ENCODE results near the gene KLF3. TPM values are rescaled to one million over a fixed set of nuclear protein-coding genes. Genes with fewer than 3 reads are reported as not detected.

KLF3 gene
- total RNA-seq, 1 donor from 2014 or later: 48.2 TPM

DNA sequence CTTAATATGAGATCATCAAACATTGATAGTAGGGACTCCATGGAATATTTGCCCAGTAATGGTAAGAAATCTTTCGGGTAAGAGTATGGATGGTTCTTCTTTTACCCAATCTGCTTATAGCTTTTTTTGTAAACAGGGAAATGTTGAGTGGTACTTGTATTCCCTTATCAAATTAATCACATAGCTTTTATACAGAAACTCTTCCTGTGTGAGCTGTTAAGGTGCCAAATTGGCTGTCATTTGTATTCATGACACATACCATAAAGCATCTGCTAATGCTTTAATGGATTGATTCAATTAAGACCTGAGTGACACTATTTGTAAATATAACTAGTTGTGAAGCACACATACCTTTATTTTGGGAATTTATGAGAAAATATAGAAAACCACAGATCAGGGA lies 34.2 kb downstream of the KLF3 start:
- no peak for DNase-seq

DNA sequence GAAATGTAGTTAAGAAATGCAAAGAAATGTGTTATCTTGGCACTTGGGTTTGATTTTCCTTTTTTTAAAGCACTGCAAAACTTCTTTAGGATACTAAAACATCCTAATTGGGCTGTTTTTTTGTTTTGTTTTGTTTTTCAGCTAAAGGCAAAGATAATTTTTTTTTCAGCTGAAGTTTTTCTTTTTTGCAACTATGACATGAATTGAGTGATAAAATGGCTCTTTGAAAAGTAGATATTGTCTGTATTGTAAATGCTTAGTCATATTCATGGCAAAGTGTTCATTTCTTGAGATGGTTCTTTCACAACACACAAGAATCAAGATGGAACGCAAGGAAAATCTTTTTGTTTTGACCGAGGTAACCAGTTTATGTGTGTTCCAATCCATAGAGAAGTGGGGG lies 35.1 kb downstream of the KLF3 start:
- DNase-seq: no peak

DNA sequence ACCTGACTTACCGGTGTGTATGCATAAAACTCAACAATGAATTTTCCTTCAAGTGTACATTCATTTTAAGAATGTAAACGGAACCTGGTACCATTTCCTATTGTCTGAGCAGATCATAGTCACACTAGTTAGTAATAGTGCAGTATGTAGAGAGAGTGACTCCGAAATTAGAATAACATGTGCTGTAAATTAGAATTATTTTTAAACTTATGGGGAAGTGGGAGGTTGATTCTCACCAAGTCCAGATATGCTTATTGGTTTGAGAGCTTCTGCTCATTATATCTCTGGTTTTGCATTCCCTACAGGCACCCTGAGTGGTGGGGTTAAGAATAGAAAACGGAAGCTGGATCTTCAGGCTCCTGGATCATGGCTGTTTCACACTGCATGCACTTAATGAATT lies 39.6 kb downstream of the KLF3 start:
- no peak for DNase-seq

DNA sequence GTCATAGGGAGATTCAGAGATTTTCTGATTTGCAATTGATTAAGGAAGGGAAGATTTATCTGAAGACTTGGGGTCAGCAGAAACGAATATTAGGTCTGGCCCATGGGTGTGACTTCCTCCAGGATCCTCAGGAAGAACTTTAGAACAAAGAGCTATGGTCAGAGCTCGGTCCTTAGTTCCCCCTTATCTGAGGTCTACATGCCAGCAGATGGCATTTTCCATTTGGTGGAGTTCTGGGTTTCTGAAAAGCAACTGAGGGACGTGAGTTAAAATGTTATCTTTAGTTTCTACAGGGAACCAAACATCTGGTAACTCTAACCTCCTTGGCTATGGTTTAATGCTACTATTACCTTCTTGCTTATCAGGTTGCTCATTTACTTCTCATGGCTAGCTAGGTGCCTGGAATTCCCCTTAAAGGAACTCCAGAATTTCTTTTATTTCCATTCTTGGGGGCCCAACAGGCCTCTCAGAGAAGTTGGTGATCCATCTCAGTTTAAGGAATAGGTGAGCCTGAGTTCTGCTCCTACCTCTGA lies 40.7 kb downstream of the KLF3 start:
- no peak for DNase-seq

DNA sequence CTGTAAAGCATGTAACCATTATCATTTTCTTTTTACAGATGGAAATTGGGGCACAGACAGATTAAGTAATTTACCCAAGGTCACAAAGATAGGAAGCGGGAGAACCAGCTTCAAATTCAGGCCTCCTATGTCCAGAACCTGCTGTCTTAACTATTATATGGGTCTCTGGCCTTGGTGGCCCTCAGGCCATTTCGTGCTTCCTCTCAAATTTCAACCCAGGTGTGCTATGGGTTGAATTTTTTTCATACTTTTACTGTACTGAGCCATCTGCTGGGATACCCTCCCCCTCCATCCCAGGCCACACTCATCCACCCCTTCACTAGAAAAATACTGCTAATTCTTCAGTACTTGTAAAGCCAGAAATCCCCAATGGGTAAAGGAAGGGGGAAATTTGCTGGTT lies 42.3 kb downstream of the KLF3 start:
- DNase-seq: no peak

DNA sequence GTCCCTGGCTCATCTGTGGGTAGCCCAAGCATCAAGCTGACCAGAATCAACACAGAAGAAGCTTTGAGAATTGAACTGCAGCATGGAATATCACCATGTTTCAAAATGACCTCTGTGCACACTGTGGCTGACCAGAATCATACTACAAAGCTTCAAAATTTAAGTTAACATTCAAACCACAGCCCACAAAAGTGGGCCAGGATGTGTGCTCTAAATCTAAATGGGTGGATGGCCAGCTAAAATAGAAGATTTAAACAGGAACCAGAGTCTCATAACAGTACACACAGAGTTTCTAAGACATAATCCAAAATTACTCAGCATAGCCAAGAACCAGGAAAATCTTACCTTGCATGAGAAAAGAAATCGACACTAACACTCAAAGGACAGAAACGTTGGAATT lies 46.1 kb downstream of the KLF3 start:
- DNase-seq: no peak

DNA sequence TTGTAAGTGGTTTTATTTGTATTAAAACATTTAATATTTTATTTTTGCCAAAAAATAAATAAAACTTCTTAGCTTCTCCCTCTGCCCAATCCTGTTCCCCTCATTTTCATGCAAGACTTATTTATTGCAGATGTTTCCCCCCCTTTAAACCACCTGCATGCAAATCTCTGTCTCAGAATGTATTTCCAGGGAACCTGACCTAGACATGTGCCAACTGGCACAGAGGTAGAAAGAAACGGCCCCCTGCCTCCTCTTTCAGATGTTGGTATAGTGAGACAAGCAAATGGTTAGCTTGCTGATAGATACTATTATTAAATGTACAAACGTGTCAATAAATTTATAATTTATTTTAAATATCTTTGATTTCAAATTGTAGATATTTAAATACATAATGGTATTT lies 47.1 kb downstream of the KLF3 start:
- no peak for DNase-seq

DNA sequence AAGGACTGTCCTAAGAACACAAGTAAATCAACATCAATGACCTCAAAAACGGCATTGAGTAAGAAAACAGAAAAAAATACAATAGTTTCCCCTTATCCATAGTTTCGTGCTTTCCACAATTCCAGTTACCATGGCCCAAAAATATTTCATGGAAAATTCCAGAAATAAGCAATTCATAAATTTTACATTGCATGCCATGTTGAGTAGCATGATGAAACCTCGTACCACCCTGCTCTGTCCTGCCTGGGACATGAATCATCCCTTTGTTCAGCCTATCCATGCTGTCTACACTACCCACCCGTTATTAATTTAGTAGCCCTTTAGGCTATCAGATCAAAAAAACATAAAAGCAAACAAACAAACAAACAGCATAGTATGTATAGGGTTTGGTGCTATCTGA lies 51.1 kb downstream of the KLF3 start:
- DNase-seq: no peak

DNA sequence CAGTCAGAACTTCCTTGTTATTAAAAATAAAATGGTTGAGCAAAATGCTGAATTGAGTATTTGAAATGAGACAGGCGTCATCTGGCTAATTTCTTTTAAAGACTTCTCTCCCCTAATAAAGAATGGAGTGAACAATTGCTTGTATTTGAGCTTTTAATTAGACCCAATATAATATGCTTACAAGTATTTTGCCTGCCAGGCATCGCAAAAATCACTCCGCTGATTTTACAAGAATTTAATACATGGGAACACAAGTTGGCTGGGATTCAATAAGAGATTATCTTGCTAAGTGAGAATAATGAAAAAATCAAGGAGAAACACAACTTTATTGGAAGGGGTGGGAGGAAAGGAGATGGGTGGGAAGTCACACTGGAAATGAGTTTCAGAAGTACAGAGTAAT lies 52.3 kb downstream of the KLF3 start:
- DNase-seq: no peak

DNA sequence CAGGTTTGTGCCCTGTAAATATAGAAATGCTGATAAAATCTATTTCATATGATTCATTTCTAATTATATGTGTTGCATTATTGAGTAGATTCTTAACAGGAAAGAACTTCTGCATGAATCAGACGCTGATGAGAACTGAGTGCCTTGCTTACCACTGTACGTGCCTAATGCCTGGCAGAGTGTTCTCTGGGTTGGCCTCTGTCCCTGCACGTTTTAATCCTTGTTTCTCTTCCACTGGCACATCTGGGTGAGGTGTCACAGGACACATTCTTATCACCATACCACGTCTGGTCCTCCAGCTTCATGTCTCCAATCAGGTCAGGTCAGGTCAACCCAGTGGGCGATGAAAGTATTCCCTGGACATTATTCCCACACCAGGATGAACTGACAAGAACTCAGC lies 53.6 kb downstream of the KLF3 start:
- DNase-seq: no peak

DNA sequence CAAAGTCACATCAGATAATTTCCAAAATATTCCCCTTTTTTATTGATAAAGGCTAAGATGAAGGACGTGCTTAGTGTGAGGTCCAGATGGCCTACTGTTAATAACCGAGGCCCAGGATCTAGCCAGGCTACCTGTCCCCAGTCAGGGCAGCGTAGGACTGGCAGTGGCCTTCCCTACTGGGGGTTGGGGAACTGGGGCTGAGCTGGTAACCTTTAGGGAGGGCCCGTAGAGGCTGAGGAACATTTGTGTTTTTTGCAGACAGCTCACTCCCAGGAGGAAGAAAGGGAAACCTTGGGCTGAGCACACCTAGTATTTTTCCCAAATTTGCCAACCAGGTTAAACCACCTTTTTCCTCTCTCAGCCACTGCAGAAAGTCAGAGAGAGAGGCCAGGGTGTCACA lies 59.1 kb downstream of the KLF3 start:
- DNase-seq: no peak

DNA sequence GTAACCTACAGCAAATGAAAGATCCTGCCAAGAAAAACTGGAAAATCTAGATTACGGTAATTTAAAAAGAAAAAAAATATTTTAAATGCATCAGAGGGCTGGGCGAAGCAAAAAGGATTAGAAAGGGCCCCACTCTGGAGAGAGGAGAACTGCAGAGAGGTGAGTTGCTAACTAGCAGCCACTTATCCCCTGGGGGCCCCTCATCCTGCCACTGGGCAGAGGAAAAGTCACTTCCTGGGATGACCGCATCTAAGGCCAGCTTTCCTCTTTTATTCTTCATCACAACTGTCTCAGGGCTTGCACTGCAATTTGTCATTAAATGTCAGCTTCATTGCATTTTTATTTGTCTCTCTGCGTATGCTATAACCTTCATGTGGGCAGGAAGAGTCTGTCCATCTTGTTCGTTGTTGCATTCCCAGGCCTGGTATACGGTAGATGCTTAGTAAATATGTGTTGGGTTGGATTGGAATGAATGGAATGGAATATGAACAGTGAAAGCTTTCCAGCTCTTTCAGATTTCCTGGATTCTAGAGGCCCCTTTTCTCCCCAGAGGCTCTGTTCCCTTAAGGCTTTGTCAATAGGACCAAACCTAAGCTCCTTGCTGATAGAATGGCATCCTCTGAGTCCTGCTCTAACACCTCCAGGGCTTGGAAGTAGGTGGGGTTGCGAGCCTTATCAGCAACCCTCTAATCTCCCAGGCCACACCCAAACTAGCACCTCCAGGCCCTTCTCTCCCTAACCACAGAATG lies 59.9 kb downstream of the KLF3 start:
- no peak for DNase-seq

DNA sequence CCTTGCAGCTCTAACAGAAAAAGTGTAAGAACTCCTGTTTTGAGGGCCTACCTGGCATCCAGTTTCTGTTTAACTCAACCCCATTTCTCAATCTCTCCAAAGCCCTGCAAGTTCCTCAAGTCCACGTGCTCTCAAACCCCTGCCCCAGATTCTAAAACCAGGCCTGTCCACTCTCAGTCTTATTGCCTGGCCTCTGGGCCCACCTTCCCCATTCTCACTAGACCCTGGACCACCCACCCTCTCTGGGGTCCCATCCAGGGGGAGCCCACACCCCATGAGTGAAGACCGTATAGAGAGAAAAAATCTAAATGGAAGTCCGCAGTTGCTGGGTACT lies 60.4 kb downstream of the KLF3 start:
- DNase-seq: no peak

DNA sequence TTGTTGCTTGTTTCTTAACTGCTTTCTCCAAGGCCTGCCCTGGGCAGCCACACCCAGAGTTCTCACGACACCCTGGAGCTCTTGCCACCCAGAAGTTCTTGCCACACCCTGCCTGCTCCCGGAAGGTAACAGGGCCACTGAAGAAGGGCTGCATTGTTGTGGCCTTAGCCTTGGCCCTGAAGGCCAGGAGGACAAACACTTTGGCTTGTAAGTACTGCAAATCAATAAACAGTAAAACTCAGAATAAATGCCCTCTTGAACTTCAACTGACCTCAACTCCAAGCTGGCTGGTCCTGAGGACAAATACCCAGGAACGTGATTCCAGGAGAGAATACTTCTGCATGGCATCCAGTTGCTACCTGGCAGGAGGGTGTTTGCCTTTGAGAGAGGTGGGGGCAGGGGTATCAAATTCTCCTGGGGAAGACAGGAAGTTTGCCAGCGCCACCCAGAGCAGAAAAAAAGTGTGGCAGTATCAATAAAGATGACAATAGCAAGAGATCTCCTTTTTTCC lies 64.7 kb downstream of the KLF3 start:
- no peak for DNase-seq

DNA sequence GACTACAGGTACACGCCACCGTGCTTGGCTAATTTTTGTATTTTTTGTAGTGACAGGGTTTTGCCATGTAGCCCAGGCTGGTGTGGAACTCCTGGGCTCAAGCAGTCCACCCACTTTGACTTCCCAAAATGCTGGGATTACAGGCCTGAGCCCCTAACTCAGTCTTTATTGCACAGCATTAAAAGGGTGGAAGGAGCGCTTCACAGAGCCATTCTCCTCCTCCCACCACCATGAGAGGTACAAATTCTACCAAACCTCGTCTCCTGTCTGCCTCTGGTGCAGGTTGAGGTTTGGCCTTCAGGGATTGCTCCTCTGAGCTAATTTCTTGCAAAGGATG lies 66.5 kb downstream of the KLF3 start:
- no peak for DNase-seq

DNA sequence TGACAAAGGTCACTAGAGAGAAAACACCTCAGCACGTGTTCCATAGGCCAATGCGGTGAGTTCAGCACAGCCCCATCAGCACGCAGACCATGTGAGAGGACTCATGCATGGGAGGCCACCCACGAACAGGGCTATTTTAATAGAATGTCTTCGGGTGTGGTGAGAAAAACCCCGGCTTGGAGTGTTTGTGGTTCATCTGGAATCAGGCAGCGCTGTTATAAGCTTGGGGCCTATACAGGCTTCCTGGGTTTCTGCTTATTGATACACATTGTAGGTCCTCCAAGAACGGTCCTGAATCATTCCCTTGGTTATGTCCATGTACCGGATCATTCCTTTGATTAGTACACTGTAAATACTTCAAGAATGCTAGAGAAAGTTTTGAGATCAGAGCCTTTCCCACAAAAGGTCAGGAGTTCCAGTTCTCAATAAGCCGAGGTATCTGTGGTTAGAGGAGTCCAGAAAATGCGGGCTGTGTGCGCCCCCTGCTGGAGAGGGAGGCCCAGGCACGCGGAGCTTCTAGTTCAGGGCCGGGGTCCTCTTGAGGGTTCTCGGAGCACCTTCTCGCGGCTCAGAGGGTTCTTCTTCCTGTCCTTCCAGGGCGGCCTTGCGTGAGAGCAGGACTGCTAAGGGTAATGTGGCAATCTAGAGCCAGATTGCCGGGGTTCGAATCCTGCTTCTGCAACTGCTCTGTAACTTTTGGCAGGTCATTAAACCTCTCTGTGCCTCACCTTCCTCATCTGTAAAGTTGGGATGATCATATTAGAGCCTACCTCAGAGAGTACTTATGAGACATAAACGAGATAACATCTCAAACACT lies 67.0 kb downstream of the KLF3 start:
- peak; percentile 59 for DNase-seq

DNA sequence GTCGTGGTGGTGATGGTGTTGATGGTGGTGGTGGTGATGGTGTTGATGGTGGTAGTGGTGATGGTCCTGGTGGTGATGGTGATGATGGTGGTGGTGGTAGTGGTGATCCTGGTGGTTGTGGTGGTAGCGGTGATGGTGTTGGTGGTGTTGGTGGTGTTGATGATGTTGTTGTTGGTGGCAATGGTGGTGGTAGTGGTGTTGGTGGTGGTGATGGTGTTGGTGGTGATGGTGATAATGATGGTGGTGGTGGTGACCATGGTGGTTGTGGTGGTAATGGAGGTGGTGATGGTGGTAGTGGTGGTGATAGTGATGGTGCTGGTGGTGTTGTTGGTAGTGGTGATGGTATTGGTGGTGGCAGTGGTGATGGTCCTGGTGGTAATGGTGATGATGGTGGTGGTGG lies 69.7 kb downstream of the KLF3 start:
- DNase-seq: no peak

DNA sequence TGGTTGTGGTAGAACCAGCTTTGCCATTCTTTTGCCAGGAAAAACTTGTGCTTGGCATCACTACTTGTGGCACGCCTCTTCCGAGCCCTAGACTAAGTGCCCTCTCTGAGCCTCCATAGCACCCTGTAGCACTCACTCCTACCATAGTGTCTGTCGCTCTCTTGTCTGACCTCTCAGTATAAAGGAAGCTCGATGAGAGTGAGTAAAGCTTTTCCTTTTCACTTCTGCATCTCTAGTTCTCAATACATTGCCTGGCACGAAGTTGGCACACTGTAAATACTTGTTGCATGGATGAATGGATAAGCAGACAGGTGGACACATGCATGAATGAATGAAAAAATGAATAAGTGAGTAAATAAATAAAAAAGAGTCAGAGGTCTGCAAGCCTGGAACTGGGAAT lies 70.4 kb downstream of the KLF3 start:
- DNase-seq: no peak

DNA sequence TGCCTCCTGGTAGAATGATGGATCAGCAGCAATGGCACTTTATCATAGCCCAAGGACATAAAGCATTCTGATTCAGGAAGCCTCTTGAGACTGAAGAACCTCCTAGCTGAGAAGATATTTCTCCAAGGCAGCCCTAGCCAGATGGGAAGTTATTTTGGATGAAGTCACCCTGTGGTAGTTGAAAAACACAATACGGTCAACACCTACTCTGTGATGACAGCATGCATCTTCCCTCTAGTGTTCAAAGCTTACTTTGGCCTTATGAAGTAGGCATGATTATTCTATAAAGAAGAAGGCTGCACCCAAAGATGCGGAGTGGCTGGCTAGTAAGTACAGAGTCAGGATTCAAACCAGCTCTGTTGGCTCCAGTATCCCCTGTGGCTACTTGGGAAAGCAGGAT lies 70.9 kb downstream of the KLF3 start:
- DNase-seq: no peak

DNA sequence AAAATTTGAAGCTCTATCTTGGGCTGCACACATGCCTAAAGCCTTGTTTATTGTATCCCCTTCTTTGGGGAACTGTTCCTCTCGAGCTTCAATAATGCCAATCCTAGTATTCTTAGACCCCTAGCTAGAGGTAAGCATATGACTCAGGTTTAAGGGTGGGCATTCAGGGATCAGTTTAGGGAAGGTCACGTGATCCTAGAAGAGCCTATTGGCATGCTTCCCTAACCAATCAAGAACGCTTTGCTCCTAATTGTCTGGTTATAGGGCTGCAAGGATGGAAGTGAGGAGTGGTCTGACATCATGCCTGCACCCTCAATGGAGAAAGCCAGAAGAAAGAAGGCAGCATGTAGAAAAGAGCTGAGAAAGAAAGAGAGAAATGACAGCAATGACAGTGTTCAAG lies 71.9 kb downstream of the KLF3 start:
- DNase-seq: no peak

DNA sequence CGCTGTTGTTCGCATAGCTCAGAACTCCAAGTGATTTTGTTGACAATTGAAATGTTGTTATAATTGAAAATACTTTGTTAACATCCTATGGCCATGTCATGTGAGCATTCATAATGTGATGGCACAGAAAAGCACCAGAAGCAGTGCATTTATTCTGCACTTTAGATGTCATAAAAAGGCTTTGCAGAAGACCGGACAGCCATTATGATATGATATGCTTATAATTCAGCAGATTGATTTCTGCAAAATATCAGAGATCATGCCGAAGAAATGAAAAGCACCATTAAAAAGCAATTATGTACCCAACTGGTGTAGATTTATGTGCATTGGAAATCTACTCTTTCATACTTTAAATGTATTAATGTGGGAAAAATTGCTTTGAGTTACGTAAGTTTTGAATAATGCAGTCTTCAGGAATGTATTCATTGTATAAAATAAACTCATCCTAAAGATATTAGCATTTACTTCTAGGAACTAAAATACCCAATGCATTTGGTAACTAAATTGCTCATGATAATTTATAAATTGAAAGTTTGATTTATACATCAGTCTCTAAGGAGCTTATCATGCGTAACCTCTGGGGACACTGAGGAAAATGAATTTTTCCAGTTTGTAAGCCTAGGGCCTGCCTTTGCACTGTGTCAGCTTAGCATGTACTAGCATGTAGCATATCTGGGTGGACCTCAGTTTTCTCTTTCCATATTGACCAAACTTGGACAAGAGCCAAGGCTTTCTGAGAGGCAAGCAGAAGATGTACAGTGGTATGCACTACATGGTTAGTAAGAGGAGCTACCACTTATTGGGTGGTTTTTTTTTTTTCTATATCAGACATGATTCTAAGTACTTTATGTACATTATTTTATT lies 75.2 kb downstream of the KLF3 start:
- DNase-seq: no peak

DNA sequence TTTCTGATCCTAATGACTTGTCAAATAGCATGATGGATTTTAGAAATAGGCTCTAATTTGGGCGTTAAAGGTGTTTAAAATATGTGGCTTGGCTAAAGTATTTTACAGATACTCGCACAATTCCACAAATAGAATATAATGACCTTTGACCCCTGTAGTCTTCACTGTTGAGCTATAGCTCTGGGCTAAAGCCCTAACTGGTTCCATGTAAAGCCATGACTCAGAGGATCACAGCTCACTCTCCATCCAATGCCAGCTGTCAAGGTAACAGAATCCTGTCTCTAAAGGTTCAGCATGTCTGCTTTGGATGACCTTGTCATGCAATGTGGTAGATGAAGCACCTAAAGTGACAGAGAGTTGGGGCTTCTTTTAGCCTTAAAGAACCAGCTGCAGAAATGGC lies 76.3 kb downstream of the KLF3 start:
- no peak for DNase-seq

DNA sequence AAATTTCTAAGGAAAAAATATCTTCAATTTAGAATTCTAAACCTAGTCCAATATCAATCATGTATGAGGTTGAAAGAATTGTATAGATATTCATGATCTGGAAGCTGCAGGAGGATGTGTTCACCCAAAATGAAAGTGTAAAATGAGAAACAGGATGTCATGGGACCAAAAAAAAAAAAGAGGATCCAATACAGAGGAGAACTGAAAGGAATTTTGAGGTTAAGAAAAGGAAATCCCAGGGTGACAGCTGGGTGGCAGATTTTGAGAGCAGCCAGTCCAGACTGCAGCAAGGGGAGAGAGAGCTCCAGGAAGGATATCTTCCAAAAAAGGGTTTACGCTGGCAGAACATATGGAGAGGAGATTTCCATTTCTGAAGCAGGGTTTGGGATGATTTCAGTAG lies 79.9 kb downstream of the KLF3 start:
- no peak for DNase-seq
